Cardiac septum (tissue), 1 donor: ENCODE results near the gene MPP4. TPM values are rescaled to one million over a fixed set of nuclear protein-coding genes. Genes with fewer than 3 reads are reported as not detected.

Source experiments
- DNase-seq: peaks from one replicate; pipeline ENCODE4 v3.0.0-alpha.2; 2020; ENCODE audit warnings: low spot score
- intact Hi-C: fragments of 100-400 bp; cut with DNase I; formaldehyde crosslinking; loops from one replicate; pipeline ENCODE4 v1.14.0; 2022
- long read RNA-seq: library from polyadenylated mRNA; unstranded; transcript quantifications from one replicate; pipeline ENCODE4 v2.0.0, GENCODE V29; 2021
- total RNA-seq: library from RNA; stranded (reverse); fragmentation: NEBNext Ultra II Directional; extraction: Animal tissue kit (Norgen Biotek cat#: 25700); gene quantifications from one replicate; pipeline ENCODE4 v1.2.1, GENCODE V29; 2021
- donor health status: DM: no; HTN: no; CAD: no.

MPP4 gene
- not detected for total RNA-seq
- long read RNA-seq, partial matches to known transcripts: 0 of 1 reads
- long read RNA-seq, other reads (novel, unspliced or antisense): 1 of 1 reads

- no peak for DNase-seq
- intact Hi-C loops: no loop called here
Observed at GRCh38 chr2:201698588-201699226, at the start of gene MPP4. TSS of gene MPP4 (minus strand) at chr2:201698644. CDS start at chr2:201693954, 4,690 bp downstream.

GRCh38 chr2:201746551-201746950 lies 48.1 kb upstream of the MPP4 start:
- intact Hi-C loops: no loop called here
- DNase-seq: no peak

- intact Hi-C loops: no loop called here
- DNase-seq: no peak
Observed at GRCh38 chr2:201735486-201735885, 37.0 kb upstream of the MPP4 start.

GRCh38 chr2:201734111-201734510 lies 35.7 kb upstream of the MPP4 start:
- intact Hi-C loops: no loop called here

GRCh38 chr2:201733544-201733943 lies 35.1 kb upstream of the MPP4 start:
- no peak for DNase-seq
- intact Hi-C loops: no loop called here

More at GRCh38 chr2:201734111-201734510, 35.7 kb upstream of the MPP4 start:
- no peak for DNase-seq

- intact Hi-C loops: no loop called here
- DNase-seq: no peak
Observed at GRCh38 chr2:201730651-201731285, 32.3 kb upstream of the MPP4 start.

GRCh38 chr2:201715459-201715858 lies 17.0 kb upstream of the MPP4 start:
- intact Hi-C loops: no loop called here
- DNase-seq: no peak

GRCh38 chr2:201712726-201713125 lies 14.3 kb upstream of the MPP4 start:
- intact Hi-C loops: no loop called here
- no peak for DNase-seq

GRCh38 chr2:201709747-201710146 lies 11.3 kb upstream of the MPP4 start:
- no peak for DNase-seq
- intact Hi-C loops: loop anchor here (5.0 kb wide), 1 partner anchor 67 kb away; the partner anchor contains the start of gene TMEM237

GRCh38 chr2:201709049-201709448 lies 10.6 kb upstream of the MPP4 start:
- no peak for DNase-seq
- intact Hi-C loops: loop anchor here (5.0 kb wide), 1 partner anchor 67 kb away; the partner anchor contains the start of gene TMEM237

- intact Hi-C loops: loop anchor here (5.0 kb wide), 1 partner anchor 65 kb away; the partner anchor contains the start of gene TMEM237
- no peak for DNase-seq
Observed at GRCh38 chr2:201707753-201708152, 9.3 kb upstream of the MPP4 start.

- DNase-seq: no peak
- intact Hi-C loops: loop anchor here (5.0 kb wide), 1 partner anchor 65 kb away; the partner anchor contains the start of gene TMEM237
Observed at GRCh38 chr2:201707142-201707541, 8.7 kb upstream of the MPP4 start.

- no peak for DNase-seq
- intact Hi-C loops: no loop called here
Observed at GRCh38 chr2:201704536-201704935, 6.1 kb upstream of the MPP4 start.

- intact Hi-C loops: no loop called here
- DNase-seq: no peak
Observed at GRCh38 chr2:201701646-201702045, 3.2 kb upstream of the MPP4 start.

GRCh38 chr2:201699416-201699815 lies 972 bp upstream of the MPP4 start:
- intact Hi-C loops: no loop called here
- DNase-seq: no peak

- no peak for DNase-seq
- intact Hi-C loops: no loop called here
Observed at GRCh38 chr2:201697899-201698298, 545 bp downstream of the MPP4 start.

- intact Hi-C loops: no loop called here
- no peak for DNase-seq
Observed at GRCh38 chr2:201696151-201696659, 2.2 kb downstream of the MPP4 start.

- intact Hi-C loops: no loop called here
- DNase-seq: no peak
Observed at GRCh38 chr2:201685156-201685555, 13.3 kb downstream of the MPP4 start.

- no peak for DNase-seq
- intact Hi-C loops: no loop called here
Observed at GRCh38 chr2:201680743-201681142, 17.7 kb downstream of the MPP4 start.

GRCh38 chr2:201678401-201678800 lies 20.0 kb downstream of the MPP4 start:
- DNase-seq: no peak
- intact Hi-C loops: no loop called here

GRCh38 chr2:201675454-201675853 lies 23.0 kb downstream of the MPP4 start:
- intact Hi-C loops: no loop called here
- DNase-seq: no peak
